ENCODE results near the gene ACACB.

ACACB gene

GRCh38 chr12:109275173-109275572, 158.8 kb downstream of the ACACB start:
- no peak overlapping the region for H3K27ac Mint-ChIP-seq

GRCh38 chr12:109276160-109276559, 159.8 kb downstream of the ACACB start:
- Mint-ChIP-seq H3K27me3 (peaks cover 6% of the 10 kb centered on the region), H3K36me3 (ENCODE audit: low read depth) (no peaks in the 10 kb centered on the region), H3K9me3 (no peaks in the 10 kb centered on the region), H3K4me3 (no peak overlapping the region), H3K27ac (peak overlapping the region; percentile 4), H3K4me1 (ENCODE audit: low read depth) (peaks cover 7% of the 10 kb centered on the region)
- intact Hi-C loops (cut with micrococcal nuclease): no loop called here

More at GRCh38 chr12:109275173-109275572, 158.8 kb downstream of the ACACB start:
- Mint-ChIP-seq H3K4me1 (ENCODE audit: low read depth) (peaks cover 7% of the 10 kb centered on the region), H3K36me3 (ENCODE audit: low read depth) (no peaks in the 10 kb centered on the region), H3K4me3 (no peak overlapping the region), H3K27me3 (peaks cover 6% of the 10 kb centered on the region), H3K9me3 (no peaks in the 10 kb centered on the region)
- intact Hi-C loops (cut with micrococcal nuclease): no loop called here

- Mint-ChIP-seq H3K36me3 (ENCODE audit: low read depth) (no peaks in the 10 kb centered on the region), H3K4me1 (ENCODE audit: low read depth) (peaks cover 7% of the 10 kb centered on the region), H3K4me3 (no peak overlapping the region), H3K9me3 (no peaks in the 10 kb centered on the region), H3K27ac (no peak overlapping the region), H3K27me3 (peaks cover 6% of the 10 kb centered on the region)
- intact Hi-C loops (cut with micrococcal nuclease): no loop called here
These were observed 161.0 kb downstream of the ACACB start for GRCh38 chr12:109277255-109277898.

GRCh38 chr12:109277899-109278762, 161.7 kb downstream of the ACACB start:
- intact Hi-C loops (cut with micrococcal nuclease): no loop called here
- no peaks in the 10 kb centered on the region for H3K9me3 Mint-ChIP-seq
- no peak overlapping the region for H3K27ac Mint-ChIP-seq

GRCh38 chr12:109278912-109279311, 162.5 kb downstream of the ACACB start:
- H3K4me3 Mint-ChIP-seq: no peak overlapping the region
- no peak overlapping the region for H3K27ac Mint-ChIP-seq
- H3K9me3 Mint-ChIP-seq: no peaks in the 10 kb centered on the region
- H3K36me3 Mint-ChIP-seq (ENCODE audit: low read depth): no peaks in the 10 kb centered on the region
- intact Hi-C loops (cut with micrococcal nuclease): no loop called here
- H3K27me3 Mint-ChIP-seq: no peaks in the 10 kb centered on the region
- H3K4me1 Mint-ChIP-seq (ENCODE audit: low read depth): peaks cover 7% of the 10 kb centered on the region

More at GRCh38 chr12:109277899-109278762, 161.7 kb downstream of the ACACB start:
- H3K27me3 Mint-ChIP-seq: peaks cover 6% of the 10 kb centered on the region
- no peak overlapping the region for H3K4me3 Mint-ChIP-seq
- no peaks in the 10 kb centered on the region for H3K36me3 Mint-ChIP-seq (ENCODE audit: low read depth)
- peaks cover 7% of the 10 kb centered on the region for H3K4me1 Mint-ChIP-seq (ENCODE audit: low read depth)

- Mint-ChIP-seq H3K27me3 (no peaks in the 10 kb centered on the region), H3K9me3 (no peaks in the 10 kb centered on the region), H3K27ac (no peak overlapping the region), H3K36me3 (ENCODE audit: low read depth) (no peaks in the 10 kb centered on the region), H3K4me1 (ENCODE audit: low read depth) (peaks cover 7% of the 10 kb centered on the region), H3K4me3 (no peak overlapping the region)
- intact Hi-C loops (cut with micrococcal nuclease): no loop called here
These were observed 163.1 kb downstream of the ACACB start for GRCh38 chr12:109279525-109279924.

- intact Hi-C loops (cut with micrococcal nuclease): no loop called here
- H3K4me3 Mint-ChIP-seq: no peak overlapping the region
- no peaks in the 10 kb centered on the region for H3K27me3 Mint-ChIP-seq
These were observed 165.1 kb downstream of the ACACB start for GRCh38 chr12:109281452-109281851.

GRCh38 chr12:109284392-109284791, 168.0 kb downstream of the ACACB start:
- intact Hi-C loops (cut with micrococcal nuclease): no loop called here
- no peaks in the 10 kb centered on the region for H3K4me1 Mint-ChIP-seq (ENCODE audit: low read depth)
- no peak overlapping the region for H3K27ac Mint-ChIP-seq
- peaks cover 2% of the 10 kb centered on the region for H3K27me3 Mint-ChIP-seq
- H3K9me3 Mint-ChIP-seq: no peaks in the 10 kb centered on the region
- no peak overlapping the region for H3K4me3 Mint-ChIP-seq
- H3K36me3 Mint-ChIP-seq (ENCODE audit: low read depth): no peaks in the 10 kb centered on the region

More at GRCh38 chr12:109281452-109281851, 165.1 kb downstream of the ACACB start:
- peaks cover 7% of the 10 kb centered on the region for H3K4me1 Mint-ChIP-seq (ENCODE audit: low read depth)
- H3K9me3 Mint-ChIP-seq: no peaks in the 10 kb centered on the region
- no peak overlapping the region for H3K27ac Mint-ChIP-seq
- H3K36me3 Mint-ChIP-seq (ENCODE audit: low read depth): no peaks in the 10 kb centered on the region

GRCh38 chr12:109286252-109286651, 169.9 kb downstream of the ACACB start:
- H3K36me3 Mint-ChIP-seq (ENCODE audit: low read depth): no peaks in the 10 kb centered on the region
- intact Hi-C loops (cut with micrococcal nuclease): no loop called here
- H3K27me3 Mint-ChIP-seq: peaks cover 14% of the 10 kb centered on the region
- peaks cover under 1% of the 10 kb centered on the region for H3K4me1 Mint-ChIP-seq (ENCODE audit: low read depth)
- H3K9me3 Mint-ChIP-seq: no peaks in the 10 kb centered on the region
- H3K27ac Mint-ChIP-seq: no peak overlapping the region
- no peak overlapping the region for H3K4me3 Mint-ChIP-seq

GRCh38 chr12:109286652-109287051, 170.3 kb downstream of the ACACB start:
- no peak overlapping the region for H3K4me3 Mint-ChIP-seq
- intact Hi-C loops (cut with micrococcal nuclease): no loop called here
- no peaks in the 10 kb centered on the region for H3K9me3 Mint-ChIP-seq
- H3K36me3 Mint-ChIP-seq (ENCODE audit: low read depth): no peaks in the 10 kb centered on the region
- peaks cover 4% of the 10 kb centered on the region for H3K4me1 Mint-ChIP-seq (ENCODE audit: low read depth)
- no peak overlapping the region for H3K27ac Mint-ChIP-seq
- H3K27me3 Mint-ChIP-seq: peaks cover 18% of the 10 kb centered on the region

GRCh38 chr12:109287181-109287580, 170.8 kb downstream of the ACACB start:
- H3K36me3 Mint-ChIP-seq (ENCODE audit: low read depth): no peaks in the 10 kb centered on the region
- H3K4me1 Mint-ChIP-seq (ENCODE audit: low read depth): peaks cover 5% of the 10 kb centered on the region
- H3K27ac Mint-ChIP-seq: no peak overlapping the region
- no peak overlapping the region for H3K4me3 Mint-ChIP-seq
- intact Hi-C loops (cut with micrococcal nuclease): no loop called here
- H3K27me3 Mint-ChIP-seq: peaks cover 24% of the 10 kb centered on the region
- no peaks in the 10 kb centered on the region for H3K9me3 Mint-ChIP-seq

GRCh38 chr12:109287811-109288469, 171.6 kb downstream of the ACACB start:
- H3K27me3 Mint-ChIP-seq: peaks cover 30% of the 10 kb centered on the region

GRCh38 chr12:109288571-109288970, 172.2 kb downstream of the ACACB start:
- Mint-ChIP-seq H3K27me3 (peaks cover 36% of the 10 kb centered on the region), H3K4me1 (ENCODE audit: low read depth) (peaks cover 5% of the 10 kb centered on the region), H3K9me3 (no peaks in the 10 kb centered on the region), H3K4me3 (no peak overlapping the region), H3K27ac (no peak overlapping the region), H3K36me3 (ENCODE audit: low read depth) (no peaks in the 10 kb centered on the region)
- intact Hi-C loops (cut with micrococcal nuclease): no loop called here

More at GRCh38 chr12:109287811-109288469, 171.6 kb downstream of the ACACB start:
- Mint-ChIP-seq H3K4me1 (ENCODE audit: low read depth) (peaks cover 5% of the 10 kb centered on the region), H3K9me3 (no peaks in the 10 kb centered on the region), H3K4me3 (no peak overlapping the region), H3K36me3 (ENCODE audit: low read depth) (no peaks in the 10 kb centered on the region), H3K27ac (no peak overlapping the region)
- intact Hi-C loops (cut with micrococcal nuclease): no loop called here

- H3K27ac Mint-ChIP-seq: no peak overlapping the region
- no peaks in the 10 kb centered on the region for H3K36me3 Mint-ChIP-seq (ENCODE audit: low read depth)
- intact Hi-C loops (cut with micrococcal nuclease): no loop called here
- no peaks in the 10 kb centered on the region for H3K9me3 Mint-ChIP-seq
- H3K4me1 Mint-ChIP-seq (ENCODE audit: low read depth): peaks cover 5% of the 10 kb centered on the region
- H3K4me3 Mint-ChIP-seq: no peak overlapping the region
- peaks cover 40% of the 10 kb centered on the region for H3K27me3 Mint-ChIP-seq
These were observed 172.6 kb downstream of the ACACB start for GRCh38 chr12:109289004-109289403.

Data from dendritic cell treated with granulocyte-macrophage colony-stimulating factor and Interleukin-4, amounts not matched to agents 40 ng/mL and 50 ng/mL, for 4 days (primary cell).